Measurements from ENCODE around the gene HHIPL1.

- TF ChIP-seq CTCF (IDR thresholded peaks at IDR 0.05) (no peak), POLR2AphosphoS5 (IDR thresholded peaks at IDR 0.05) (no peak)
These were observed 20.0 kb upstream of the HHIPL1 start for GRCh38 chr14:99624971-99625370.
